ENCODE measurements around the gene ACYP2.
"Not testable (repeated sequence)": the region's sequence is repeated elsewhere in the genome, so short reads cannot be mapped to it uniquely, and the experiment has no call there.

DNA sequence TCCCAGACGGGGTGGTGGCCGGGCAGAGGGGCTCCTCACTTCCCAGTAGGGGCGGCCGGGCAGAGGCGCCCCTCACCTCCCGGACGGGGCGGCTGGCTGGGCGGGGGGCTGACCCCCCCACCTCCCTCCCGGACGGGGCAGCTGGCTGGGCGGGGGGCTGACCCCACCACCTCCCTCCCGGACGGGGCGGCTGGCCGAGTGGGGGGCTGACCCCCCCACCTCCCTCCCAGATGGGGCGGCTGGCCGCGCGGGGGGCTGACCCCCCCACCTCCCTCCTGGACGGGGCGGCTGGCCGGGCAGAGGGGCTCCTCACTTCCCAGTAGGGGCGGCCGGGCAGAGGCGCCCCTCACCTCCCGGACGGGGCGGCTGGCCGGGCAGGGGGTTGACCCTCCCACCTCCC lies 20.0 kb upstream of the ACYP2 start:
- TF ChIP-seq, protein P1, sequence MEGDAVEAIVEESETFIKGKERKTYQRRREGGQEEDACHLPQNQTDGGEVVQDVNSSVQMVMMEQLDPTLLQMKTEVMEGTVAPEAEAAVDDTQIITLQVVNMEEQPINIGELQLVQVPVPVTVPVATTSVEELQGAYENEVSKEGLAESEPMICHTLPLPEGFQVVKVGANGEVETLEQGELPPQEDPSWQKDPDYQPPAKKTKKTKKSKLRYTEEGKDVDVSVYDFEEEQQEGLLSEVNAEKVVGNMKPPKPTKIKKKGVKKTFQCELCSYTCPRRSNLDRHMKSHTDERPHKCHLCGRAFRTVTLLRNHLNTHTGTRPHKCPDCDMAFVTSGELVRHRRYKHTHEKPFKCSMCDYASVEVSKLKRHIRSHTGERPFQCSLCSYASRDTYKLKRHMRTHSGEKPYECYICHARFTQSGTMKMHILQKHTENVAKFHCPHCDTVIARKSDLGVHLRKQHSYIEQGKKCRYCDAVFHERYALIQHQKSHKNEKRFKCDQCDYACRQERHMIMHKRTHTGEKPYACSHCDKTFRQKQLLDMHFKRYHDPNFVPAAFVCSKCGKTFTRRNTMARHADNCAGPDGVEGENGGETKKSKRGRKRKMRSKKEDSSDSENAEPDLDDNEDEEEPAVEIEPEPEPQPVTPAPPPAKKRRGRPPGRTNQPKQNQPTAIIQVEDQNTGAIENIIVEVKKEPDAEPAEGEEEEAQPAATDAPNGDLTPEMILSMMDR (IDR thresholded peaks at IDR 0.05; ENCODE audit: borderline replicate concordance, extremely low read depth, low read length, poor library complexity, severe bottlenecking): not testable (repeated sequence)
- not testable (repeated sequence) for TF ChIP-seq EZH2 (IDR thresholded peaks at IDR 0.05; ENCODE audit: borderline replicate concordance, low read depth, low read length, severe bottlenecking)

Measured in DND-41 (cell line).